Lung (tissue), 12 donors: ENCODE results near the gene SYNGR3. TPM values are rescaled to one million over a fixed set of nuclear protein-coding genes. Genes with fewer than 3 reads are reported as not detected.
A peak's percentile ranks its signal among the peaks of the same experiment; 100 is the strongest.

ENCODE experiments used
- ATAC-seq: fragments of 200-7000 bp; cut with Tn5 transposase; one replicate; pipeline ENCODE4 v1.9.1; 2020; ENCODE audit warnings: moderate number of reproducible peaks; ENCODE audit not compliant: insufficient read depth, low FRiP score
- DNase-seq, 3 donors: peaks; one replicate each; pipeline ENCODE4 v3.0.0-alpha.2; 2013 to 2017
- H3K27ac ChIP-seq, 2 donors: one replicate each; pipeline ENCODE4 v1.5.1; 2013; ENCODE audit warnings: mild to moderate bottlenecking in 2 of 2, moderate library complexity in 2 of 2, control low read depth in 1 of 2, inconsistent platforms in 1 of 2, low read depth in 1 of 2, low read length in 1 of 2
- H3K27me3 ChIP-seq, 3 donors: one replicate each; pipeline ENCODE4 v1.5.1; 2013; ENCODE audit warnings: low read length in 2 of 3; ENCODE audit not compliant: control insufficient read depth in 3 of 3, insufficient read depth in 3 of 3
- H3K36me3 ChIP-seq, 4 donors: one replicate each; pipeline ENCODE4 v1.5.1; 2013; ENCODE audit warnings: low read length in 4 of 4, mild to moderate bottlenecking in 1 of 4, moderate library complexity in 1 of 4; ENCODE audit not compliant: control insufficient read depth in 4 of 4, insufficient read depth in 4 of 4
- H3K4me1 ChIP-seq, 5 donors: one replicate each; pipeline ENCODE4 v1.5.1; 2013; ENCODE audit warnings: low read length in 5 of 5, mild to moderate bottlenecking in 2 of 5, moderate library complexity in 1 of 5; ENCODE audit not compliant: control insufficient read depth in 5 of 5, insufficient read depth in 5 of 5
- H3K4me3 ChIP-seq: one replicate; pipeline ENCODE4 v1.5.1; 2013; ENCODE audit warnings: mild to moderate bottlenecking, control low read depth, moderate library complexity
- H3K9ac ChIP-seq, 2 donors: one replicate each; pipeline ENCODE4 v1.5.1; 2013; ENCODE audit warnings: low read length in 2 of 2, control low read depth in 1 of 2; ENCODE audit not compliant: insufficient read depth in 1 of 2
- H3K9me3 ChIP-seq, 4 donors: one replicate each; pipeline ENCODE4 v1.5.1; 2013; ENCODE audit warnings: low read length in 3 of 4, mild to moderate bottlenecking in 1 of 4, moderate library complexity in 1 of 4; ENCODE audit not compliant: control insufficient read depth in 4 of 4, insufficient read depth in 3 of 4
- WGBS, 2 donors: extraction: QIAGEN DNeasy Blood & Tissue Kit; methylation state at CpG; one replicate each; pipeline ENCODE4 v1.1.7; 2013; 5-methylcytosine and 5-hydroxymethylcytosine counted together
- polyA plus RNA-seq, 2 donors: library from polyadenylated mRNA; stranded (reverse); fragments of 200-250 nt; gene quantifications; one replicate each; pipeline ENCODE4 v1.2.1, GENCODE V29; 2013
- total RNA-seq, 2 donors: library from RNA; depleted of rRNA in 1 of 2; stranded (reverse); fragments of >200 nt in 1 of 2; gene quantifications; one replicate each; pipeline ENCODE4 v1.2.1, GENCODE V29; 2014 to 2021
- TF ChIP-seq, protein P1 (sequence below): IDR thresholded peaks from 2 replicates; pipeline ENCODE4 v1.5.1; 2012; ENCODE audit warnings: mild to moderate bottlenecking; ENCODE audit errors: control extremely low read depth, extremely low read depth
- donor health status: control.
- donor health status: control.
- donor health status: Bipolar disorder and iron deficiency.
- donor health status: healthy.
- donor health status: DM: yes; HTN: yes; CAD: no.

The SYNGR3 gene
- total and polyA plus RNA-seq, 4 donors, result 0.10 to 0.69 (median 0.43) TPM

DNA sequence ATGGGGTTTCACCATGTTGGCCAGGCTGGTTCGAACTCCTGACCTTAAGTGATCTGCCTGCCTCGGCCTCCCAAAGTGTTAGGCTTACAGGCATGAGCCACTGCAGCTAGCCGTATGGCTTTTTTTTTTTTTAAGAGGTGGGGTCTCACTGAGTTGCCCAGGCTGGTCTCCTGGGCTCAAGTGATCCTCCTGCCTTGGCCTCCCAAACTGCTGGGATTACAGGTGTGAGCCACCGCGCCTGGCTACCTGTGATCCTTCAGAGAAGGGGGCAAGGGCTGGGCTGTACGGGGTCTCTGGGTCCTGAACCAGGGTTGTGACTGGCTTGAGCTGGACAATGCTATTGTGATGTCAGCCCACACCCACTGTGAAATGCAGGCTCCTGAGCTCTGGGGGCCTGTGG, 23.3 kb upstream of the SYNGR3 start, which contains the start of gene RNF151:
Gene RNF151 (plus strand): TSS at position 397 of the 400 bp plus-strand sequence. CDS start 26 bp downstream, outside the sequence.
- H3K36me3 ChIP-seq, result peaks cover 6 to 18% (median 15%) of the 10 kb centered on the region in 4 donors
- H3K27me3 ChIP-seq, result no peaks in the 10 kb centered on the region
- H3K27ac ChIP-seq, result peak within 1 kb of the TSS in 1 of 2 donors; percentile 97
- peak within 1 kb of the TSS; percentile 71 for H3K4me3 ChIP-seq
- TF ChIP-seq, protein P1, sequence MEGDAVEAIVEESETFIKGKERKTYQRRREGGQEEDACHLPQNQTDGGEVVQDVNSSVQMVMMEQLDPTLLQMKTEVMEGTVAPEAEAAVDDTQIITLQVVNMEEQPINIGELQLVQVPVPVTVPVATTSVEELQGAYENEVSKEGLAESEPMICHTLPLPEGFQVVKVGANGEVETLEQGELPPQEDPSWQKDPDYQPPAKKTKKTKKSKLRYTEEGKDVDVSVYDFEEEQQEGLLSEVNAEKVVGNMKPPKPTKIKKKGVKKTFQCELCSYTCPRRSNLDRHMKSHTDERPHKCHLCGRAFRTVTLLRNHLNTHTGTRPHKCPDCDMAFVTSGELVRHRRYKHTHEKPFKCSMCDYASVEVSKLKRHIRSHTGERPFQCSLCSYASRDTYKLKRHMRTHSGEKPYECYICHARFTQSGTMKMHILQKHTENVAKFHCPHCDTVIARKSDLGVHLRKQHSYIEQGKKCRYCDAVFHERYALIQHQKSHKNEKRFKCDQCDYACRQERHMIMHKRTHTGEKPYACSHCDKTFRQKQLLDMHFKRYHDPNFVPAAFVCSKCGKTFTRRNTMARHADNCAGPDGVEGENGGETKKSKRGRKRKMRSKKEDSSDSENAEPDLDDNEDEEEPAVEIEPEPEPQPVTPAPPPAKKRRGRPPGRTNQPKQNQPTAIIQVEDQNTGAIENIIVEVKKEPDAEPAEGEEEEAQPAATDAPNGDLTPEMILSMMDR, result no peak
- no peak for DNase-seq
- ATAC-seq, result no peak
- peaks cover 3 to 26% (median 6%) of the 10 kb centered on the region in 5 donors for H3K4me1 ChIP-seq
- H3K9me3 ChIP-seq, result no peaks in the 10 kb centered on the region
- WGBS, 2 donors, result 99 to 100% methylated on average over 6 of the region's 6 CpGs
- peak within 1 kb of the TSS; percentile 76 to 78 for H3K9ac ChIP-seq

DNA sequence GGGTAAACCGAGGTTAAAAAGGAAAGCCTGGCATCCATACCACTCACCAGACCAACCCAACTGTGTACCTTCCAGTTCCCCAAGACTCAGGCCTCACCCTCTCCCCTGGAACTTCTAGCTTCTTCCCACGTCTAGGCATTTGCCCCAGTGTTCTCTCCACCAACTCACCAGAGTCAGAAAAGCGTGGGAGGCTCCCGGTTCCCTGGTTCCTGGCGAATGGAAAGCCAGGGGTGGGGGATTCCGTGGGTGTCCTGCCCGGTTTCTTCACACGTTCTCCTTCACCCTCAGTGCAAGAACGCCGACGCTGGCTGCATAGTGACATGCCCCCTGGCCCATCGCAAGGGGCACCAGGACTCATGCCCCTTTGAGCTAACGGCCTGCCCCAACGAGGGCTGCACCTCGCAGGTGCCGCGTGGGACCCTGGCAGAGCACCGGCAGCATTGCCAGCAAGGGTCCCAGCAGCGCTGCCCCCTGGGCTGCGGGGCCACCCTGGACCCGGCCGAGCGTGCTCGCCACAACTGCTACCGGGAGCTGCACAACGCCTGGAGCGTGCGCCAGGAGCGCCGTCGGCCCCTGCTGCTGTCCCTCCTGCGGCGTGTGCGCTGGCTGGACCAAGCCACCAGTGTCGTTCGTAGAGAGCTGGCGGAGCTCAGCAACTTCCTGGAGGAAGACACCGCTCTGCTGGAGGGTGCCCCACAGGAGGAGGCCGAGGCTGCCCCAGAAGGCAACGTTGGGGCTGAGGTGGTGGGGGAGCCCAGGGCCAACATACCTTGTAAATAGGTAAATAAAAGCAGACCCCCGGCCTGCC, 21.4 kb upstream of the SYNGR3 start:
- Histone ChIP-seq H3K9ac (no peak overlapping the region), H3K27me3 (no peaks in the 10 kb centered on the region), H3K4me1 (peaks cover 6 to 26% (median 10%) of the 10 kb centered on the region in 5 donors), H3K36me3 (peaks cover 0 to 11% (median 5%) of the 10 kb centered on the region in 4 donors), H3K9me3 (no peaks in the 10 kb centered on the region), H3K27ac (no peak overlapping the region), H3K4me3 (no peak overlapping the region)
- DNase-seq (no peak), ATAC-seq (no peak)
- 90 to 92% methylated on average over 41 of the region's 41 CpGs for WGBS, 2 donors
- TF ChIP-seq, protein P1, result no peak

- DNase-seq, result peak; percentile 94 to 97 (median 96)
- Histone ChIP-seq H3K36me3 (peaks cover 0 to 31% (median 14%) of the 10 kb centered on the region in 4 donors), H3K9me3 (peaks cover 0 to 12% (median 0%) of the 10 kb centered on the region in 4 donors), H3K9ac (peak within 1 kb of the TSS; percentile 33 to 63), H3K4me1 (peaks cover 0 to 11% (median 7%) of the 10 kb centered on the region in 5 donors), H3K27ac (peak within 1 kb of the TSS; percentile 91), H3K27me3 (no peaks in the 10 kb centered on the region), H3K4me3 (peak within 1 kb of the TSS; percentile 97)
- WGBS, 2 donors, result 0% methylated on average over 78 of the region's 78 CpGs
- TF ChIP-seq, protein P1, result peak; percentile 12
- peak; percentile 89 for ATAC-seq
Measured at GRCh38 chr16:1971796-1972489, 17.8 kb upstream of the SYNGR3 start, which contains the start of gene TBL3. TBL3 (plus strand) TSS chr16:1972053; CDS start chr16:1972165, 112 bp downstream.
